CD8-positive, alpha-beta memory T cell (primary cell): ENCODE results near the gene SPDYC. TPM values are rescaled to one million over a fixed set of nuclear protein-coding genes. Genes with fewer than 3 reads are reported as not detected.
"Not testable (repeated sequence)": the region's sequence is repeated elsewhere in the genome, so short reads cannot be mapped to it uniquely, and the experiment has no call there.

Experiments
- CTCF ChIA-PET: fragments of 350-600 bp; sonication (Branson Sonifier 250); formaldehyde crosslinking; loops from one replicate; lab custom pipeline; 2021; ENCODE audit warnings: antibody characterized with exemption; lab: Charles Lee
- POLR2A ChIA-PET: fragments of 350-600 bp; sonication (Branson Sonifier 250); formaldehyde crosslinking; loops from one replicate; lab custom pipeline; 2021; ENCODE audit warnings: antibody characterized with exemption; lab: Charles Lee
- DNase-seq, 5 donors: peaks; one replicate each; pipeline versions ENCODE4 v3.0.0 to v3.0.0-alpha.2; 2020 to 2022; ENCODE audit warnings: mixed read lengths in 1 of 5
- H3K27ac ChIP-seq: one replicate; pipeline ENCODE4 v1.7.0; 2013; ENCODE audit warnings: low read depth, mild to moderate bottlenecking, low read length, moderate library complexity
- H3K27me3 ChIP-seq: 2 replicates; pipeline ENCODE4 v1.7.0; 2013; ENCODE audit warnings: low read length, mild to moderate bottlenecking; ENCODE audit not compliant: insufficient read depth, poor library complexity, severe bottlenecking
- H3K36me3 ChIP-seq: 2 replicates; pipeline ENCODE4 v1.7.0; 2013; ENCODE audit warnings: mild to moderate bottlenecking, low read length, moderate library complexity; ENCODE audit not compliant: insufficient read depth
- H3K4me1 ChIP-seq: 2 replicates; pipeline ENCODE4 v1.7.0; 2013; ENCODE audit warnings: mild to moderate bottlenecking, low read length, moderate library complexity; ENCODE audit not compliant: insufficient read depth
- H3K4me3 ChIP-seq: 2 replicates; pipeline ENCODE4 v1.7.0; 2013; ENCODE audit warnings: mild to moderate bottlenecking, low read length
- H3K9me3 ChIP-seq: 2 replicates; pipeline ENCODE4 v1.7.0; 2013; ENCODE audit warnings: mild to moderate bottlenecking, low read length
- H3K27ac Mint-ChIP-seq, 8 donors: one replicate each; pipeline ENCODE4 v1.8.0; 2020 to 2021; ENCODE audit warnings: mixed read lengths in 8 of 8, mild to moderate bottlenecking in 6 of 8, inconsistent platforms in 3 of 8, moderate library complexity in 3 of 8
- H3K27me3 Mint-ChIP-seq, 2 donors: one replicate each; pipeline ENCODE4 v1.8.0; 2020 to 2021; ENCODE audit warnings: mixed read lengths in 2 of 2, mild to moderate bottlenecking in 1 of 2, moderate library complexity in 1 of 2
- H3K36me3 Mint-ChIP-seq, 3 donors: one replicate each; pipeline ENCODE4 v1.8.0; 2020 to 2021; ENCODE audit warnings: mixed read lengths in 3 of 3, inconsistent platforms in 1 of 3, mild to moderate bottlenecking in 1 of 3
- H3K4me1 Mint-ChIP-seq, 3 donors: one replicate each; pipeline ENCODE4 v1.8.0; 2020 to 2021; ENCODE audit warnings: mixed read lengths in 3 of 3, inconsistent platforms in 1 of 3, mild to moderate bottlenecking in 1 of 3
- H3K4me3 Mint-ChIP-seq, 7 donors: one replicate each; pipeline ENCODE4 v1.8.0; 2020 to 2021; ENCODE audit warnings: mixed read lengths in 7 of 7, mild to moderate bottlenecking in 6 of 7, moderate library complexity in 4 of 7, inconsistent platforms in 2 of 7
- H3K9me3 Mint-ChIP-seq, 5 donors: one replicate each; pipeline ENCODE4 v1.8.0; 2020 to 2022; ENCODE audit warnings: mixed read lengths in 5 of 5, mild to moderate bottlenecking in 3 of 5, moderate library complexity in 2 of 5, inconsistent platforms in 1 of 5
- polyA plus RNA-seq: library from polyadenylated mRNA; unstranded; fragments of 300-500 nt; fragmentation: Illumina TruSeq; gene quantifications from one replicate; pipeline ENCODE4 v1.2.3, GENCODE V29; 2021
- total RNA-seq, 2 experiments: library from RNA; stranded (reverse); gene quantifications; one replicate each; pipeline ENCODE4 v1.2.3, GENCODE V29; 2021

SPDYC gene
- total and polyA plus RNA-seq, 3 experiments from 2014 or later: not detected

DNA sequence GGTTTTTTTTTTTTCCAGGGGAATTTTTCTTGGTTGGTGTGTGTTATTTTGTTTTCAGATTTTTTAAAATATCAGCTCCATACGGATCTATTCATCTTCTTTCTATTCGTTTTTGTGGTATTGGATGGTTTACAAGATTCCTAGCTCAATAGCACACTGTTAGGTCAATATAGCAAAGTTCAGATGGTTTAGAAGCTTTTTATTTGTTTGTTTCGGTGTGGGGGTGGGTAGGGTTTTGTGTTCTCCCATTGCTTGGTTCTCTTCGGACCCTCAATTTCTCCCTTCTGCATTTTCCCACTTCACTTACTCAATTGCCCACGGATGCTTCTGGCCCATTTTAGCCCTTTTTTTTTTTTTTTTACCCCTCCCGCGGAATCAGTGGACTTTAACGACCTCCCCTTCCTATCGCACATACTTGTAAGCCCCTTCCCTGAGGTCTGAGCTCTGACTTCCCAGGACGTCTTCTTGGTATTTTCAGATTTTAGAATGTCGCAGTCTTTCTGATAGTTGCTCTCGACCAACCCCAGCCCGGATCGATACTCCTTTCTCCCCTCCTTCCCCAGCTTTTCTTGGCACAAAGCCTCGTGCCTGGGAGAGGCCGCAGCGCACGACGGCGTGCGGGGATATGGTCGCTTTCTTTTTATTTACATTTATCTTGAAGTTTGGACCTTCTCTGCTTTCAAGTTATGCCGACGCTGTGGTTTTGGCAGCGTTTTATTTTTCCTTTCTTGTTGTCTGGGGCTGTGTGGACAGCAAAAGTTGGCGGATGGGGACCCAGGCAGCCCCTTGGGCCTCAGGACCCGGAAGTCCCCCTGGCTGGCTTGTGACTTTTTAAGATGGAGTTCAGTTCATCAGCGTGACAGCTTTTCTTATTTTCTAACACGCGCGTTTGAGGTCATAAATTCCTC, 4.4 kb upstream of the SPDYC start:
- DNase-seq: no peak
- Histone ChIP-seq H3K27me3 (no peaks in the 10 kb centered on the region), H3K4me3 (no peak overlapping the region), H3K36me3 (no peaks in the 10 kb centered on the region), H3K9me3 (no peaks in the 10 kb centered on the region), H3K4me1 (no peaks in the 10 kb centered on the region), H3K27ac (no peak overlapping the region)
- Mint-ChIP-seq H3K9me3 (no peaks in the 10 kb centered on the region), H3K27me3 (peaks cover 5 to 6% of the 10 kb centered on the region in 2 donors), H3K27ac (peak overlapping the region in 2 of 8 donors; percentile 71 to 75), H3K36me3 (no peaks in the 10 kb centered on the region), H3K4me1 (no peaks in the 10 kb centered on the region), H3K4me3 (no peak overlapping the region)
- CTCF ChIA-PET: no interaction called here
- POLR2A ChIA-PET: interaction anchor here (0.6 to 1.0 kb wide), 3 partner anchors 11 to 798 kb away, joined by 4 to 9 read pairs (median 5); no protein-coding TSS in a partner anchor

DNA sequence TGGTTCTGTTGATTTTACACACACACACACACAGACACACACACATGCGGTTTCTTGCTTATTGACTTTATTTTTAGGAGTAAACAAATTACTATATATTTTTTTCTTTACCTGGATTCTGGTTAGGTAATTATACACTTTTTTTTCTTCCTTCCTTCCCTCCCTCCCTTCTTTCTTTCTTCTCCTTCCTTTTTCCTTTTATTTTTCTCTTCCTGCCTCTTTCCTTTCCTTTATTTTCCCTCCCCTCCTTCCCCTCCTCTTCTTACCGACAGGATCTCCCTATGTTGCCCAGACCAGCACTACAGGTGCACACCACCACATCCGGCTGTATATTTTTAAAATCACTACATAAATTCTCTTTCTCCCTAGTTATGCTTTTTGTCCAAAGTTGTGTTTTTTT, 3.1 kb upstream of the SPDYC start:
- H3K4me1 Mint-ChIP-seq: no peaks in the 10 kb centered on the region
- Histone ChIP-seq H3K27ac (no peak overlapping the region), H3K9me3 (no peaks in the 10 kb centered on the region), H3K27me3 (no peaks in the 10 kb centered on the region), H3K4me1 (no peaks in the 10 kb centered on the region), H3K4me3 (no peak overlapping the region), H3K36me3 (no peaks in the 10 kb centered on the region)
- peaks cover 0 to 6% of the 10 kb centered on the region in 2 donors for H3K27me3 Mint-ChIP-seq
- ChIA-PET CTCF (interaction anchor here (0.6 kb wide), 1 partner anchor 164 kb away, joined by 3 read pairs; no protein-coding TSS in a partner anchor), POLR2A (no interaction called here)
- no peaks in the 10 kb centered on the region for H3K36me3 Mint-ChIP-seq
- no peak overlapping the region for H3K27ac Mint-ChIP-seq
- DNase-seq: no peak
- no peaks in the 10 kb centered on the region for H3K9me3 Mint-ChIP-seq
- H3K4me3 Mint-ChIP-seq: no peak overlapping the region

DNA sequence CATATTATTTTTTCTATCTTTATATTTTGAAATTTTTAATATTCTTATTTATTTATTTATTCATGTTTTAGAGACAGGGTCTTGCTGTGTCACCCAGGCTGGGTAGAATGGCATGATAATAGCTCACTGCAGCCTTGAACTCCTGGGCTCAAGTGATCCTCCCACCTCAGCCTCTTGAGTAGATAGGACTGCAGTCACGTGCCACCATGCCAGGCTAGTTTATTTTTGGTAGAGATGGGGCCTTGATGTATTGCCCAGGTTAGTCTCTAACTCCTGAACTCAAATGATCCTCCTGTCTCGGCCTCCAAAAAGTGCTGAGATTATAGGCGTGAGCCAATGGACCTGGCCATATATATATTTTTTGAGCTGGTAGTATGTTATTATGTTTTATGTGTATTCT, 2.4 kb upstream of the SPDYC start:
- Histone ChIP-seq H3K27ac (no peak overlapping the region), H3K4me1 (no peaks in the 10 kb centered on the region), H3K27me3 (no peaks in the 10 kb centered on the region), H3K4me3 (no peak overlapping the region), H3K9me3 (no peaks in the 10 kb centered on the region), H3K36me3 (no peaks in the 10 kb centered on the region)
- DNase-seq: no peak
- Mint-ChIP-seq H3K27me3 (peaks cover 0 to 6% of the 10 kb centered on the region in 2 donors), H3K36me3 (no peaks in the 10 kb centered on the region), H3K9me3 (no peaks in the 10 kb centered on the region), H3K27ac (no peak overlapping the region), H3K4me3 (no peak overlapping the region), H3K4me1 (no peaks in the 10 kb centered on the region)
- ChIA-PET POLR2A (no interaction called here), CTCF (interaction anchor here (0.6 kb wide), 1 partner anchor 163 kb away, joined by 3 read pairs; no protein-coding TSS in a partner anchor)

DNA sequence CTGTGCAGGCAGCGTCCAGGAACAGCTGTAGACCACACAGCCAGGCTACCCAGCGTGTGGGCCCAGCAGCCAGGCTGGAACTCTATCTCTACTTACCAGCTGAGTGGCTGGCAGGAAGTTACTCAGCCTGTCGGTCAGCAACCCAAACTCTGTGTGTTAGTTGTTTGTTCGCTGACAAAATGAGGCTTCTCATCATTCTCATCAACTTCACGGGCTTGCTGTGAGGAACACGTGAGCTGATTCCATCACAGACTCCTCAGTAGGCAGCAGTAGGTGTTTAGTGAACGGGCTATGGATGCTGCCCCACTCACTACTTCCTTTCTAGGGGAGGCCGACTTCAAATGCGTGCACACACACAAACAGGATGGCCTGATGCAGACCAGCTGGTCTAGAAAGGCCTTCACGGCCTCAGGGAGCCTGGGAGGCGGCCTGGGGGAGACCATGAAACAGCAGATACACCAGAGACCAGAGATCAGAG, 830 bp upstream of the SPDYC start:
- Histone ChIP-seq H3K4me3 (no peak overlapping the region), H3K36me3 (no peaks in the 10 kb centered on the region), H3K9me3 (no peaks in the 10 kb centered on the region), H3K27me3 (no peaks in the 10 kb centered on the region), H3K4me1 (no peaks in the 10 kb centered on the region), H3K27ac (peak overlapping the region; percentile 57)
- Mint-ChIP-seq H3K36me3 (no peaks in the 10 kb centered on the region), H3K27me3 (peaks cover 0 to 6% of the 10 kb centered on the region in 2 donors), H3K9me3 (no peaks in the 10 kb centered on the region), H3K27ac (peak overlapping the region in 2 of 8 donors; percentile 51 to 80), H3K4me1 (no peaks in the 10 kb centered on the region), H3K4me3 (no peak overlapping the region)
- POLR2A ChIA-PET: no interaction called here
- CTCF ChIA-PET: interaction anchor here (1.4 kb wide), 1 partner anchor 11 kb away, joined by 3 read pairs; no protein-coding TSS in a partner anchor
- no peak for DNase-seq

DNA sequence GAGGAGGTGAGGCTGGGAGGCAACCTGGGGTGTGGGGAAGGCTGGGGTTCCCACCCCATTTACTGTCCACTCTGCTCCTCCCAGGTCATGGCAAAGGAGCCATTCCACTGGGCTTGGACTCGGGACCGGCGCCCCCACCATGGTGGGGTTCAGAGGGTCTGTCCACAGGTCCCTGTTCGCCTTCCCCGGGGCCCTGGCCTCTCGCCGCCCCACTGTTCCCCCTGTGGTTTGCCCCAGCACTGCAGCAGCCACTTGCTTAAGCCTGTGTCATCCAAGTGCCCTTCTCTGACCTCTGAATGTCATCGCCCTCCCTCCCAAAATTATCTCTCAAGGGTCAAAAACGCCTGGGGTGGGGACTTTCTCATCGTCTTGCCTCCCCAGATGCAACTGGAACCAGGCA, 2.6 kb downstream of the SPDYC start:
- Mint-ChIP-seq H3K27me3 (peaks cover 0 to 3% of the 10 kb centered on the region in 2 donors), H3K27ac (no peak overlapping the region), H3K4me1 (no peaks in the 10 kb centered on the region), H3K9me3 (no peaks in the 10 kb centered on the region), H3K36me3 (no peaks in the 10 kb centered on the region), H3K4me3 (no peak overlapping the region)
- Histone ChIP-seq H3K9me3 (no peaks in the 10 kb centered on the region), H3K27me3 (no peaks in the 10 kb centered on the region), H3K36me3 (no peaks in the 10 kb centered on the region), H3K4me3 (no peak overlapping the region), H3K27ac (no peak overlapping the region), H3K4me1 (no peaks in the 10 kb centered on the region)
- CTCF ChIA-PET: no interaction called here
- DNase-seq: no peak
- POLR2A ChIA-PET: no interaction called here

DNA sequence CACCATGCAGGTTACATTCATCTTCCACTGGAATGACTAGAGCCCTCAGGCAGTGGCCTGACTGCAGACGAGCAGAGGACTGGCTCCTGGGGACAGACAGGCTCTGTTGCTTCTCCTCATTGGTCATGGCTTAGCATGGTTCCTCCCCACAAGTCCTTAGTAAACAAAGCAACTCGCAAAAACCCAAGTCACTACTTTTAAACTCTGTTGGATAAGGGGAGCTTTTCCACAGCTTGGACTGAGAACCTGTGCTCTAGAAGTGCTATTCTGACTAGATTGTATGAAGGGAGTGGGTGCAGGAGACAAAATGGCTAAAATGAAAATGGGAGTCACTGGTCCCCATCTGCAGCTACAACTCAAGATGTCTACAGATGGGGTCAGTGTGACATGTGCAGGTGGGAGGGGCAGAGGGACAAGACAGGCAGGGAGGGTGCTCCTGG, 4.6 kb downstream of the SPDYC start:
- H3K9me3 ChIP-seq, DNase-seq, CTCF ChIA-PET, H3K27me3 Mint-ChIP-seq, H3K27ac ChIP-seq, H3K36me3 Mint-ChIP-seq, H3K36me3 ChIP-seq, H3K4me1 ChIP-seq, H3K4me3 ChIP-seq, H3K27me3 ChIP-seq, H3K4me3 Mint-ChIP-seq, H3K4me1 Mint-ChIP-seq, H3K9me3 Mint-ChIP-seq: not testable (repeated sequence)
- POLR2A ChIA-PET: interaction anchor here (0.5 kb wide), 1 partner anchor 168 kb away, joined by 4 read pairs; no protein-coding TSS in a partner anchor
- peak overlapping the region in 2 of 8 donors; percentile 32 to 74 for H3K27ac Mint-ChIP-seq

DNA sequence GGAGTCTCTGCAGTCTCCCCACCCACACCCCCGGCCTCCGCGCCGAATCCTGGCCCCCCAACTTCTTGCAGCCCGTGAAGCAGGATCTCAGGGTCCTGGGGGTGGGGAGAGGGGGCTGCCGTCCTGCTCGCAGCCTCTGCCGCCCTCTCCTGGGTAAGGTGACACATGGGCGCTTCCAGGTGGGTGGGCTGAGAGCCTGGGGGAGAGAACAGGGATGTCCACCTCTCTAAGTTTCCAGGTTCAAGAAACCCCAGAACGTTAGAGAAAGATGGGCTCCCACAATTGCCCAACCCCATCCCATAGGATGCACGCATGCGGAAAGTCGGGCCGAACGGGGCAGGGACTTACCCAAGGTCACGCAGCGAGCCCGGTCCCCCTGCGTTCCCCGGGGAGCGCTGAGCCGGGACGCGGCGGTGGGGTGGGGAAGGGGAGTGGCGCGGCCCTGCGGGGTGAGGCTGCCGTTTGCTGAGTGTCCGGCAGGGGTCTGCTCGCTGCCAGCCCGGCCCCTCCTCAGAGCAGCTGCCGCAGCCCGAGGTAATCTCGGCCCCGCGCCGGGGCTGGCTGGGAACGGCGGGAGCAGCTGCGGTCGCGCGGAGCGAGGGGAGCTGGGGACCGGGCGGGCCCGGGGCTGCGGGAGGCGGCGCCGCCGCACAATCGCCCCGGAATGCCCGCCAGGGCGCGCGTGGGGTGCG, 11.0 kb downstream of the SPDYC start:
- Histone ChIP-seq H3K36me3 (no peaks in the 10 kb centered on the region), H3K27ac (peak overlapping the region; percentile 41), H3K4me1 (peaks cover 20% of the 10 kb centered on the region), H3K27me3 (no peaks in the 10 kb centered on the region), H3K4me3 (peak overlapping the region; percentile 76), H3K9me3 (no peaks in the 10 kb centered on the region)
- Mint-ChIP-seq H3K4me1 (peaks cover 19 to 43% (median 32%) of the 10 kb centered on the region in 3 donors), H3K27ac (peak overlapping the region in 7 of 8 donors; percentile 50 to 92 (median 78)), H3K27me3 (no peaks in the 10 kb centered on the region), H3K4me3 (peak overlapping the region; percentile 89 to 97 (median 93)), H3K36me3 (peaks cover 0 to 29% (median 3%) of the 10 kb centered on the region in 3 donors), H3K9me3 (no peaks in the 10 kb centered on the region)
- DNase-seq: peak; percentile 35 to 67 (median 50)
- POLR2A ChIA-PET: interaction anchor here (0.7 to 1.0 kb wide), 3 partner anchors 46 to 69 kb away, joined by 3 to 5 read pairs (median 4); partner anchors contain the start of genes FAU, MRPL49 and TM7SF2
- CTCF ChIA-PET: interaction anchor here (0.7 to 2.6 kb wide), 12 partner anchors 12 to 166 kb away, joined by 3 to 13 read pairs (median 4); partner anchors contain the start of genes FAU, MRPL49, SPDYC and TM7SF2
